Measurements from ENCODE around the gene NUDT14.

Gene NUDT14

GRCh38 chr14:105123981-105124765 is 56.9 kb downstream of the NUDT14 start:
- DNase-seq: no peak

- DNase-seq: no peak
These were observed 57.9 kb downstream of the NUDT14 start for GRCh38 chr14:105123064-105123665.

All from COR-L47 (cell line).